Fibroblast of lung (primary cell): ENCODE data around the gene DDI2. TPM values are rescaled to one million over a fixed set of nuclear protein-coding genes. Genes with fewer than 3 reads are reported as not detected.

Source experiments
- DNase-seq, 2 donors: peaks; one replicate each; pipeline versions ENCODE4 v3.0.0 to v3.0.0-alpha.2; 2010; ENCODE audit warnings: low read depth in 2 of 2
- H2AFZ ChIP-seq: 2 replicates; pipeline ENCODE4 v1.5.1; 2012; ENCODE audit warnings: low read length, control low read depth, inconsistent platforms
- H3K27ac ChIP-seq: 2 replicates; pipeline ENCODE4 v1.5.1; 2011; ENCODE audit warnings: low read length, control low read depth; ENCODE audit not compliant: insufficient read depth
- H3K27me3 ChIP-seq: 2 replicates; pipeline ENCODE4 v1.5.1; 2011; ENCODE audit warnings: mild to moderate bottlenecking, low read length; ENCODE audit not compliant: control insufficient read depth, insufficient read depth
- H3K36me3 ChIP-seq: 2 replicates; pipeline ENCODE4 v1.5.1; 2011; ENCODE audit warnings: low read length; ENCODE audit not compliant: control insufficient read depth, insufficient read depth
- H3K4me1 ChIP-seq: 2 replicates; pipeline ENCODE4 v1.5.1; 2011; ENCODE audit warnings: low read length; ENCODE audit not compliant: control insufficient read depth, insufficient read depth; ENCODE audit errors: extremely low read depth
- H3K4me2 ChIP-seq: 2 replicates; pipeline ENCODE4 v1.5.1; 2011; ENCODE audit warnings: low read length, control low read depth; ENCODE audit not compliant: insufficient read depth; ENCODE audit errors: extremely low read depth
- H3K4me3 ChIP-seq, 4 experiments: fragments of 200-600 bp in 1 of 4; sonication (generic) in 1 of 4; replicated peaks in 1 of 4; 2 replicates each; pipeline ENCODE4 v1.5.1; 2011 to 2016; ENCODE audit warnings: low read length in 4 of 4, low read depth in 3 of 4, mild to moderate bottlenecking in 3 of 4, control low read depth in 2 of 4, inconsistent platforms in 1 of 4, mixed read lengths in 1 of 4; ENCODE audit not compliant: insufficient read depth in 1 of 4; ENCODE audit errors: control extremely low read depth in 1 of 4
- H3K79me2 ChIP-seq: 2 replicates; pipeline ENCODE4 v1.5.1; 2012; ENCODE audit warnings: mild to moderate bottlenecking, low read length, inconsistent platforms; ENCODE audit not compliant: control insufficient read depth, insufficient read depth
- H3K9ac ChIP-seq: 2 replicates; pipeline ENCODE4 v1.5.1; 2011; ENCODE audit warnings: mild to moderate bottlenecking, low read length, control low read depth; ENCODE audit not compliant: insufficient read depth
- H3K9me3 ChIP-seq: 2 replicates; pipeline ENCODE4 v1.5.1; 2012; ENCODE audit warnings: low read depth, low read length; ENCODE audit not compliant: control insufficient read depth, insufficient read depth
- H4K20me1 ChIP-seq: 2 replicates; pipeline ENCODE4 v1.5.1; 2011; ENCODE audit warnings: low read length; ENCODE audit not compliant: control insufficient read depth, insufficient read depth; ENCODE audit errors: extremely low read depth
- CTCF ChIP-seq, 2 donors: IDR thresholded peaks in 1 of 2; conservative IDR thresholded peaks in 1 of 2; 1 replicate in 1 of 2; 2 replicates in 1 of 2; pipeline ENCODE4 v1.5.1; 2011 to 2012; ENCODE audit warnings: low read length in 2 of 2, control low read depth in 1 of 2, inconsistent platforms in 1 of 2, low read depth in 1 of 2, mild to moderate bottlenecking in 1 of 2
- EZH2 ChIP-seq: IDR thresholded peaks from 2 replicates; pipeline ENCODE4 v1.5.1; 2012; ENCODE audit warnings: low read length, control low read depth, mild to moderate bottlenecking; ENCODE audit errors: missing control alignments
- polyA plus RNA-seq, 2 donors: library from polyadenylated mRNA; depleted of rRNA in 1 of 2; stranded (reverse) in 1 of 2; unstranded in 1 of 2; fragments of >200 nt; gene quantifications; 2 replicates each; pipeline ENCODE4 v1.2.1, GENCODE V29; 2011 to 2012; ENCODE audit warnings: missing spikeins in 1 of 2
- total RNA-seq: library from RNA; depleted of rRNA; stranded (reverse); fragments of >200 nt; gene quantifications from 2 replicates; pipeline ENCODE4 v1.2.1, GENCODE V29; 2014

Gene DDI2
- total and polyA plus RNA-seq, 2 donors (not counting 1 experiment from before 2014, with no cell fraction given): 9.3 to 11.7 TPM

GRCh38 chr1:15571266-15571665, 46.0 kb upstream of the DDI2 start:
- peaks cover 7% of the 10 kb centered on the region for H3K36me3 ChIP-seq
- no peak for DNase-seq
- no peaks in the 10 kb centered on the region for H3K9me3 ChIP-seq
- no peak overlapping the region for H3K27ac ChIP-seq
- H3K4me3 ChIP-seq: no peak overlapping the region
- no peak for TF ChIP-seq EZH2
- TF ChIP-seq CTCF (conservative IDR thresholded peaks at IDR 0.05 in 1 of 2, IDR thresholded peaks at IDR 0.05 in 1 of 2; ENCODE audit: low read depth in 1 of 2, low read length in 2 of 2): no peak
- H3K27me3 ChIP-seq: no peaks in the 10 kb centered on the region
- H3K9ac ChIP-seq: no peak overlapping the region
- H2AFZ ChIP-seq: no peak overlapping the region
- H3K79me2 ChIP-seq: no peaks in the 10 kb centered on the region
- no peaks in the 10 kb centered on the region for H3K4me1 ChIP-seq
- no peak overlapping the region for H3K4me2 ChIP-seq
- H4K20me1 ChIP-seq: no peaks in the 10 kb centered on the region

GRCh38 chr1:15573477-15573876, 43.8 kb upstream of the DDI2 start:
- no peak overlapping the region for H3K9ac ChIP-seq
- no peaks in the 10 kb centered on the region for H3K4me1 ChIP-seq
- H2AFZ ChIP-seq: no peak overlapping the region
- H3K4me3 ChIP-seq: no peak overlapping the region
- DNase-seq: peak; percentile 12 to 73
- no peak overlapping the region for H3K27ac ChIP-seq
- no peaks in the 10 kb centered on the region for H4K20me1 ChIP-seq
- no peak overlapping the region for H3K4me2 ChIP-seq
- no peaks in the 10 kb centered on the region for H3K27me3 ChIP-seq
- no peaks in the 10 kb centered on the region for H3K79me2 ChIP-seq
- TF ChIP-seq EZH2 (no peak), CTCF (conservative IDR thresholded peaks at IDR 0.05 in 1 of 2, IDR thresholded peaks at IDR 0.05 in 1 of 2; ENCODE audit: low read depth in 1 of 2, low read length in 2 of 2) (no peak)
- peaks cover under 1% of the 10 kb centered on the region for H3K36me3 ChIP-seq
- H3K9me3 ChIP-seq: no peaks in the 10 kb centered on the region

- Histone ChIP-seq H3K9me3 (no peaks in the 10 kb centered on the region), H3K4me1 (no peaks in the 10 kb centered on the region), H3K27me3 (no peaks in the 10 kb centered on the region), H3K4me2 (no peak overlapping the region), H3K4me3 (no peak overlapping the region), H3K27ac (no peak overlapping the region), H3K79me2 (no peaks in the 10 kb centered on the region), H3K9ac (no peak overlapping the region), H4K20me1 (no peaks in the 10 kb centered on the region), H2AFZ (no peak overlapping the region), H3K36me3 (no peaks in the 10 kb centered on the region)
- no peak for DNase-seq
- no peak for TF ChIP-seq EZH2
- TF ChIP-seq CTCF (conservative IDR thresholded peaks at IDR 0.05 in 1 of 2, IDR thresholded peaks at IDR 0.05 in 1 of 2; ENCODE audit: low read depth in 1 of 2, low read length in 2 of 2): no peak
These were observed 42.5 kb upstream of the DDI2 start for GRCh38 chr1:15574741-15575140.
